ENCODE measurements around the gene UGT2B11. TPM values are rescaled to one million over a fixed set of nuclear protein-coding genes. Genes with fewer than 3 reads are reported as not detected.

The UGT2B11 gene
- total RNA-seq, 1 donor from 2014 or later = not detected

DNA sequence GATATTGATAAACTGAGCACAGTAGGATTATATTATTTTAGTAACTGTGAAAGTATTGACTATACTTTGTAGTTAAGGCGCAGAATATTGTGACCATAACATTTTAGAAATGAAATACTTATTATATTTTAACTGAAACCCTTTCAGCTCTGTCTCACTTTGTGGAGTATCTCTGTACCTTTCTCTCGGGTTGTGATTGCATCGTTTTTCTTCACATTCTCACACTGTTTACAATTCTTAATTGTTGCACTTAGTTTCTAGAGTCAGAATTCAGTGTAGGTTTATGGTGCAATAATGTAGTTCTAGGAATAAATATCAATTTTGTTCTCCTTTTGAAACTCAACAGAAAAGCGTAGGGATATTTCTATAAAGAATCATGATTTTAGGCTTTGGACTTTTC is 60.5 kb downstream of the UGT2B11 start:
- Mint-ChIP-seq H3K9me3 (ENCODE audit: unreplicated experiment) (no peaks in the 10 kb centered on the region), H3K4me3 (ENCODE audit: unreplicated experiment) (no peak overlapping the region), H3K36me3 (ENCODE audit: low read depth, unreplicated experiment) (no peaks in the 10 kb centered on the region), H3K27me3 (ENCODE audit: unreplicated experiment) (peaks cover 2% of the 10 kb centered on the region), H3K4me1 (ENCODE audit: unreplicated experiment) (no peaks in the 10 kb centered on the region), H3K27ac (ENCODE audit: unreplicated experiment) (no peak overlapping the region)
- DNase-seq (ENCODE audit: low spot score) = no peak
- TF ChIP-seq CTCF (IDR thresholded peaks at IDR 0.05; ENCODE audit: unreplicated experiment) = no peak

Other genes with a start within 250 kb of the UGT2B11 start
- gene UGT2B7, start 118.3 kb downstream of the UGT2B11 start, total RNA-seq (ENCODE audit: unreplicated experiment) = not detected
- gene UGT2B28, start 65.7 kb upstream of the UGT2B11 start, total RNA-seq (ENCODE audit: unreplicated experiment) = not detected